Muscle layer of duodenum (tissue), 2 donors: Measurements from ENCODE around the gene RNF152.

Experiments
- H3K27ac ChIP-seq: one replicate; pipeline ENCODE4 v1.7.0; 2013; ENCODE audit warnings: mild to moderate bottlenecking, low read length
- H3K27me3 ChIP-seq: one replicate; pipeline ENCODE4 v1.7.0; 2013; ENCODE audit warnings: low read depth, mild to moderate bottlenecking, control low read depth, low read length
- H3K36me3 ChIP-seq, 2 donors: one replicate each; pipeline ENCODE4 v1.7.0; 2013; ENCODE audit warnings: low read length in 2 of 2, control low read depth in 1 of 2, mild to moderate bottlenecking in 1 of 2; ENCODE audit not compliant: insufficient read depth in 2 of 2, control insufficient read depth in 1 of 2
- H3K4me1 ChIP-seq, 2 donors: one replicate each; pipeline ENCODE4 v1.7.0; 2013; ENCODE audit warnings: low read length in 2 of 2, mild to moderate bottlenecking in 2 of 2, control low read depth in 1 of 2, moderate library complexity in 1 of 2; ENCODE audit not compliant: insufficient read depth in 2 of 2, control insufficient read depth in 1 of 2
- H3K4me3 ChIP-seq, 2 donors: one replicate each; pipeline ENCODE4 v1.7.0; 2013; ENCODE audit warnings: low read length in 2 of 2, low read depth in 1 of 2, mild to moderate bottlenecking in 1 of 2
- H3K9me3 ChIP-seq, 2 donors: one replicate each; pipeline ENCODE4 v1.7.0; 2013; ENCODE audit warnings: low read length in 2 of 2, control low read depth in 1 of 2, mild to moderate bottlenecking in 1 of 2; ENCODE audit not compliant: control insufficient read depth in 1 of 2
- donor health status: healthy.

RNF152 gene, protein sequence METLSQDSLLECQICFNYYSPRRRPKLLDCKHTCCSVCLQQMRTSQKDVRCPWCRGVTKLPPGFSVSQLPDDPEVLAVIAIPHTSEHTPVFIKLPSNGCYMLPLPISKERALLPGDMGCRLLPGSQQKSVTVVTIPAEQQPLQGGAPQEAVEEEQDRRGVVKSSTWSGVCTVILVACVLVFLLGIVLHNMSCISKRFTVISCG

GRCh38 chr18:61892683-61893308, at the start of gene RNF152:
Gene RNF152 (minus strand): TSS chr18:61893007. CDS start chr18:61816463, 76,544 bp downstream.
- Histone ChIP-seq H3K27ac (no peak within 1 kb of the TSS), H3K4me3 (peak within 1 kb of the TSS; percentile 69 to 85), H3K36me3 (no peaks in the 10 kb centered on the region), H3K4me1 (peaks cover 0 to 22% of the 10 kb centered on the region in 2 donors), H3K27me3 (no peaks in the 10 kb centered on the region), H3K9me3 (no peaks in the 10 kb centered on the region)

DNA sequence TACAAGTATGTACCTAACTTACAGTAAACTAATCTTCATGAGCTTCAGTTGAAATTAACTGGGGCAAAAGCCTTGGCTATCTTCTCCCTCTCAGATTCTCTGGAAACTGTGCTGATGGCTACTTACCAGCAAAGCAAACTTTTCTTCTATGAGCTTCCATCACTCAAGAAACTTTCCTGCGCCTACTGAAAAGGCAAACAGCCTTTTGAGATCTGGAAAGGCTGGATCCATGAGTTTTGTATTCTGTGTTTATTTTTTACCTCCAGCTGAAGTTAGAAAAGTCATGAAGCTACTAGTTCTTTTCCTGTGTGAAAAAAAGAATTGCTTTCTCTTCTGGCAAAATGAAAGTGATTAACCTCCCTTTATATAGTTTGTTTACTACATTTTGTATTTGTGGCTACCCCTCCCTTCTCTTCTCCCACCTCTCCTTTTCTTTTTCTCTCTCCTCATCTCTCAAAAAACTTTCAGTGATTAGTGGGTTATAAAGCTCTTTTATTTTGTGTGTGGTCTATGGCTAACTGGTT, 49.2 kb upstream of the RNF152 start:
- H3K4me1 ChIP-seq, result no peaks in the 10 kb centered on the region
- H3K36me3 ChIP-seq, result no peaks in the 10 kb centered on the region
- no peak overlapping the region for H3K4me3 ChIP-seq
- no peaks in the 10 kb centered on the region for H3K9me3 ChIP-seq
- no peak overlapping the region for H3K27ac ChIP-seq
- no peaks in the 10 kb centered on the region for H3K27me3 ChIP-seq

- Histone ChIP-seq H3K27me3 (no peaks in the 10 kb centered on the region), H3K36me3 (no peaks in the 10 kb centered on the region), H3K27ac (no peak overlapping the region), H3K9me3 (no peaks in the 10 kb centered on the region), H3K4me3 (no peak overlapping the region), H3K4me1 (no peaks in the 10 kb centered on the region)
Observed at GRCh38 chr18:61939046-61939674, 46.4 kb upstream of the RNF152 start.

- no peak overlapping the region for H3K27ac ChIP-seq
- no peaks in the 10 kb centered on the region for H3K27me3 ChIP-seq
- no peaks in the 10 kb centered on the region for H3K4me1 ChIP-seq
- no peak overlapping the region for H3K4me3 ChIP-seq
- H3K36me3 ChIP-seq, result no peaks in the 10 kb centered on the region
- no peaks in the 10 kb centered on the region for H3K9me3 ChIP-seq
Observed at GRCh38 chr18:61935362-61935761, 42.6 kb upstream of the RNF152 start.

DNA sequence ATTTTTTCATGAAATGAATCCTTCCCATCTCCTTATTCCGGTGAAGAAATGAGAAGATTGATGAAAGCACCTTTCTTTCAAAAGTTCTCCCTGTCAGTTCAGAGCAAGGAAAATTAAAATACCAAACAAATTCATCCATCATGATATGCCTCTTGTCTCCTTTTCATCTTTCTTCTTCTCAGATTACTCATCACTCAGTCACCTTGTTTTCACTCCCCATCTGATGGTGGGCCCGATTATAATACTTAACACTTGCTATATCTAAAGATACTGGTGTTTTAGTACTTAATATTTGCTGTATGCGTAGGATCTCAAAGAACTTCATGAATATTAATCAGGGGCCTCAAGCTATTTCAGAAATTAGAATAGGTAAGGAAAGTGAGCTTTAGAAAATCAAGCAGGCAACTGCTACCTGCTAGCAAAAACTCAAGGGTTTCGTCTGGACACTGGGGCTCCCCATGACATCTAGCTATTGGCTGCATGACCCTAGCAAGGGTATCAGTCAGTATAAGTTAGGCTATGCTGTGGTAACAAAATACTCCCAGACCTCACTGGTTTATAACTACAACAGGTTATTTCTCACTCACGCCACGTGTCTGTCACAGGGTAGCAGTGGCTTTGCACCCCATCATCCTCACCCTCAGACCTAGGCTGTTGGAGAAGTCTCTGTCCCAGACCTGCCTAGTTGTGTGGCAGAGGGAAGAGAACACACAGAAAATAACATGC, 39.0 kb upstream of the RNF152 start:
- no peaks in the 10 kb centered on the region for H3K4me1 ChIP-seq
- H3K4me3 ChIP-seq, result no peak overlapping the region
- H3K36me3 ChIP-seq, result no peaks in the 10 kb centered on the region
- no peak overlapping the region for H3K27ac ChIP-seq
- no peaks in the 10 kb centered on the region for H3K27me3 ChIP-seq
- no peaks in the 10 kb centered on the region for H3K9me3 ChIP-seq

- no peak overlapping the region for H3K4me3 ChIP-seq
- H3K36me3 ChIP-seq, result no peaks in the 10 kb centered on the region
- H3K27ac ChIP-seq, result no peak overlapping the region
- H3K4me1 ChIP-seq, result no peaks in the 10 kb centered on the region
- H3K27me3 ChIP-seq, result no peaks in the 10 kb centered on the region
- no peaks in the 10 kb centered on the region for H3K9me3 ChIP-seq
Observed at GRCh38 chr18:61929881-61930640, 37.3 kb upstream of the RNF152 start.

DNA sequence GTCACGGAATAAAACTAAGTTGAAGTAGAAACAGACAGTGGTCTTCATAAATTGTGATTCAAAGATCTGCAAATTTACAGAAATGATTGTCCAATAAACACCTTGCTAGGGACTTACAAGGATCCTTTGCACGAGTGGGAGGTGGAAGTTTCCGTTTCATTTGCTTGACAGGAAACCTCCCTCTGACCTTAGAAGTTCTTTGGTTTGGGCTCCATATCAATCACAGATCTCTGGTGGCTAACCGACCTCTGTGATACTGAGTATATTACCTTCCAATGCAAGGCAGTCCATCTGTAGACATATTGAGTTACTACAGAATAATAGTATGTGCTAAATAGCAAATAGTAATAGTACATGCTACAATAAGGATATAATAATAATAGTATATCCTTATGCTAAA, 33.7 kb upstream of the RNF152 start:
- H3K4me3 ChIP-seq, result no peak overlapping the region
- no peaks in the 10 kb centered on the region for H3K27me3 ChIP-seq
- no peaks in the 10 kb centered on the region for H3K9me3 ChIP-seq
- H3K36me3 ChIP-seq, result no peaks in the 10 kb centered on the region
- H3K4me1 ChIP-seq, result no peaks in the 10 kb centered on the region
- H3K27ac ChIP-seq, result no peak overlapping the region

DNA sequence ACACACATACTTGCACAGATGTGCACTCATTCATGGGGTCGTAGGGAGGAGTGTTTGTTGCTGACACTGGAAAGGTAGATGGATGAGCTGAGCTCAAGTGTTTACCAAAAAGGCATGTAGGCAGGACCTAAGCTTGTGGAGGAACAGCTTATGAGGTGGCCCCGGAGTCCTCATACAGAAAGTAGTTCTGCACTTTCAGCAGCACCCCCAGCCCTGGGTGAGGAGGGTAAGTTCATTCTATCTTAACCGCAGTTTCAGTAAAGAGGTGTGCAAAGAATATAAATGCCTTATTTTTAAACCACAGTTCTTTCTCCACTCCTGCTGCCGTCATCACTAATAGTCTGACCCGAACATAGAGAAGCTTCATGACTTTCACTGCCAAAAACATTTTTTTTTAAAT, 31.7 kb upstream of the RNF152 start:
- Histone ChIP-seq H3K9me3 (no peaks in the 10 kb centered on the region), H3K4me3 (no peak overlapping the region), H3K27ac (no peak overlapping the region)

DNA sequence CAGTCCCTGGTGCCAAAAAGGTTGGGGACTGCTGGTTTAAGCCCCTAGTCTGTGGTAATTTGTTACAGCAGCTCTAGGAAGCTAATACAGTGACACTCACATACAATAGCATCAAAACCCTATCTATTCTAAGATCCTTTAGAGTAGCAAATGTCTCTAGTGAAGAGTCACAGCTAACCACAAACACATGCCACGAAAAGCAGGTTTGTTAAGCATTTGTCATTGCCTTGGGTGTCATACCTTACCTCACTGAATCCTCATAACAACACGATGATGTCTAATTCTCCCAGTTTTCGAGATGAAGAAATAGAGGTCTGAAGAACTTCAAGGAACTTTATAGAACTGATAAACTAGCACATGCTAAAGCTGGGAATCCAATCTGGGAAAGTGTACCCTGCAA, 29.6 kb upstream of the RNF152 start:
- Histone ChIP-seq H3K4me1 (no peaks in the 10 kb centered on the region), H3K9me3 (no peaks in the 10 kb centered on the region), H3K27ac (no peak overlapping the region), H3K27me3 (no peaks in the 10 kb centered on the region), H3K36me3 (no peaks in the 10 kb centered on the region), H3K4me3 (no peak overlapping the region)

More for the DNA sequence above, 31.7 kb upstream of the RNF152 start:
- Histone ChIP-seq H3K4me1 (no peaks in the 10 kb centered on the region), H3K36me3 (no peaks in the 10 kb centered on the region), H3K27me3 (no peaks in the 10 kb centered on the region)

GRCh38 chr18:61921621-61922235, 28.9 kb upstream of the RNF152 start:
- H3K36me3 ChIP-seq, result no peaks in the 10 kb centered on the region
- no peak overlapping the region for H3K4me3 ChIP-seq
- no peaks in the 10 kb centered on the region for H3K9me3 ChIP-seq
- H3K27me3 ChIP-seq, result no peaks in the 10 kb centered on the region
- H3K27ac ChIP-seq, result no peak overlapping the region
- H3K4me1 ChIP-seq, result no peaks in the 10 kb centered on the region
